ENCODE data around the gene CASTOR1.

The CASTOR1 gene

DNA sequence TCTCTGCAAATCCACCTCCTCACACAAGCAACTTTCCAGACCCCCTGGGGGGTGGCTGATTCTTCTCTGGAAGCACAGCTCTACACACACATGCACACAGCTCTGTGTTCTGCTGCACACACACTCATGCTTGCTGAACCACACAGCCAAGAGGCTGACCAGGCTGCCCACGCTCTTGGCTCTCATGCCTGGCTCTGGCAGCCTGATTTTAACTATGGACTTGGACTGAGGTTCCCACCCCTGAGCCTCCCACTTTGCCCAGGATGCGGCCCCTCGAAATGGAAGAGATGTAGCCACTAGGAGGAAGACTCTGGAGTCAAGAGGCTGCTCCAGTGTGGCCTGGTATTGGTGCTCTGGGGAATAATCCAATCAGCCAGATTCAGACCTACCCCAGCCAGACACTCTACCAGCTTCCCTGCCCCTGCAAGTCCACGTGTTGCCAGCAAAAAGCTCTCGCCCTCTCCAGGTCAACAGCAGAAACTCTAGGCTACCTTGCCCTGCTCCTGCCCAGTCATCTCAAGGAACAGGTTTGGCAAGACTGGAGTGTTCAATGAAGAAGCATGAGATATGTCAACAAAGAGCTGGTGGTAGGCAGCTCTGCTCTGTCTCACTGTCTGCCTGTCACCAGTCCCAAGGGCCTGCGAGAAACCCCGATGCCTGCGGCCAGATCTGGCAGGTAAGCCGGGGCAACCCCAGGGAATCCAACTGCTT is 8.8 kb upstream of the CASTOR1 start:
- DNase-seq (ENCODE audit: low read depth), result no peak

DNA sequence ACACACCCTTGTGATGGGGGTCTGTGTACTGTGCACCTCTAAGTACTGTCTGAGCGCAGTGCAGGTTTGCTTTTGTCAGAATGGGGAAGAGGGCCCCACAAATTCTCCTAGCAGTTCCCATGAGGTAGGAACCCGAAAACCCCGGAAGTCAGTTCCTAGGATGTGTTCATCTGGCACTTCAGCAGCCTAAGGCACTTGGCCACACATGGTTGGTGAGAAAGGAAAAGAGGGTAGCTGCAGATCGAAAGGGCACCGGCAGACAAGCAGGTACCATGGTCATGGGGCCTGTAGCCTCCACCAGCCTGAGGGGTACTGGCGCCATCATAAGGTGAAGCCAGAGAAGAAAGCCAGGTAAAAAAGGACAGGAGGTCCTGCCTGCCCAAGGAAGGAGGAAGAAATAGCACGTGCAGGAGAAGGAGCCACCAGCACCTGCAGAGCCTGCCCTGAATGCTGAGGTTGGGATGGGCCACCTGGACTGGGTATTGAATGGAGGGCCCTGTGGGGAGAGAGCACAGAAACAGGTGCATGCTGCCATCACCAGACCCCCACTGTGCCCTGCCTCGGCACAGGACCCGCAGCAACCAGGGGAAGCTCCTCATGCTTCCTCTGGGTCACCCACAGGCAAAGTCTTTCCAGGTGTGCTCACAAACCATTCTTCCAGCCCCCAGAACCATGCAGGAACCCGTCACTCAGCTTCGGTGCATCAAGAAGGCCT is 8.1 kb upstream of the CASTOR1 start:
- DNase-seq (ENCODE audit: low read depth), result no peak

DNA sequence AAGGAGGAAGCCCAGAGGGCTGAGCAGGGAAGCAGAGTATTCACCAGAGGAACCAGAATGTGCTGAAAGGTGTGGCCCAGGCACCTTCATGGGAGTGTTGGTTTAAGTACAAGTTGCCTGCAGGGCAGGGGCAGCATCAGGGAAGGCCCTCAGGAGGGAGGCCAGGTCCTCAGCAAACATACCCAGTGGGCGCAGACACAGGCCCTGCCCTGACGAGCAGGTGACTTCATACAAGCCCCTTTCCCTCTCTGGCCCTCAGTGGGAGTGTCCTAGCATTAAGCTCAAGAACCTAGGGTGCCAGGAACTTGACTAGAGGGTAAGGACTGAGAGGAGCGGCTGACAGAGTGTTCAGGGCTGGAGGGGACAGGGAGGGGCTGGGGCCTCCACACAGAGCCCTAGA is 7.5 kb upstream of the CASTOR1 start:
- no peak for DNase-seq (ENCODE audit: low read depth)

DNA sequence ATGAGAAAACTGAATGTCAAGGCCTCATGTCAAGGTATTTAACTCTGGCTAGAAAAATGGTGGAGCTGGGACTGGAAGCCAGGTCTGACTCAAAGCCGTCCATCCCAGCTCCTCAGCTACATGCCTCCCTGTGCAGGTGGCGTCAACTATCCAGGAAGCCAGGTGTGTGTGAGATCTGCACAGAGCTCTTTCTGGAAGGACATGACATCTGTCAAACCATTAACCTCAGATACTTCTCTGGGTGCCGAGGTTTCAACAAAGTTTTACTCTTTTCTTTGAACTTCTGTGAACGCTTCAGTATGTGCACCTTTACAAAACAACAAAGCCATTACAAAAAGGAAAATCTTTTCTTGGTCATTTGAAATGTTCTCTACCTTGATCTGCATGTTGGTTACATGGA is 7.0 kb upstream of the CASTOR1 start:
- DNase-seq (ENCODE audit: low read depth), result no peak

DNA sequence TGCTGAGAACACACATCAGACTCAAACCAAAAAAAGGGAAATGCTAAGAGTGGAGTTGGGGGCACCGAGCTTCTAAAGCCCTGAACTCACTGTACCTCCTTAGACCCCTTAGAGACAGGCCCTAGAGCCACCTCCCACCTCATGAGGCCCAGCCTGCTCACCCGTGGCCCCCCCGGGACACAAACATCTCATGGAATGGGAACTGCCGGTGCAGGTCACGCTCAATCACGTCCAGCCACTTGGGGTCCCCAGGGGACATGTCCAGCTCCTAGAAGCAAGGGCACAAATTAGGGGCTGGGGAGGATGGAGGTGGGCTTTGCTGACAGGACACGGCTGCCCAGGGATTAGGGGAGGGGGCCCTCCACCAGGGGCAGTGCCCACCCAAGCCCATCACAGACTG is 6.3 kb upstream of the CASTOR1 start:
- DNase-seq (ENCODE audit: low read depth), result no peak

DNA sequence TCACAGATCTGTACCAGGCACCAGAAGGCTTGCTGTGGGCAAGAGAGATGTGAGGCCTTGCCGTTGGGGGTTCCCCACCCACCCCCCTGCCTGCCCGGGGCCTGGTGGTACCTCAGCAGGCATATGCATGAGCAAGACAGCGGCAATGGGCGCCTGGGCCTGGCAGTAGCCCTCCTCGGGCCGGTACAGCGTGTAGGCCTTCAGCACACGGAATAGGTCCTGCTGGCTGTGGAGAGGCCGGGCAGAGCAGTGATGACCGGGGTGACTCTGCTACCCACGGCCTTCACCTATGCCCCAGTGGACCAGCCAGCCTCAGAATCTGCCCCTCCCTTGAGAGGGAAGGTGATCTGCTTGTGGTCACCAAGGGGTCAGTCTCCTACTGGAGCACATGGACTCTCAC is 5.5 kb upstream of the CASTOR1 start:
- DNase-seq (ENCODE audit: low read depth), result no peak

DNA sequence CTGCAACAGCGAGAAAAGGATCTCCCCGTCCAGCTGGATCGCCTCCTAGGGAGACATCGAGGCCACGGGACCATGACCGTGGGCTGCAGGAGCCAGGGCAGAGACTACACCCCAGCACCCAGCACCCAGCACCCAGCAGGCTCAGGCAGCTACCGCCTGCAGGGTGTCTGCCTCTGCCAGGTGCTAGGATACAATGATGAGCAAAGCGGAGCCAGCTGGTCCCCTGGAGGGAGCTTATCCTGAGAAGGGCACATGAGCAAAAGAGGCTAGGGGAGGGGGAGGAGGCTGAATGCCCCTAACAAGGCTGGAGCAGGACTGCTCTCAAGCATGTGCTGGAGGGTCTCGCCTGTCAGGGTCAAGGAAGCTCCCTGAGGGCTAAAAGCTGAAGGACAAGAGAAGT is 4.8 kb upstream of the CASTOR1 start:
- no peak for DNase-seq (ENCODE audit: low read depth)

DNA sequence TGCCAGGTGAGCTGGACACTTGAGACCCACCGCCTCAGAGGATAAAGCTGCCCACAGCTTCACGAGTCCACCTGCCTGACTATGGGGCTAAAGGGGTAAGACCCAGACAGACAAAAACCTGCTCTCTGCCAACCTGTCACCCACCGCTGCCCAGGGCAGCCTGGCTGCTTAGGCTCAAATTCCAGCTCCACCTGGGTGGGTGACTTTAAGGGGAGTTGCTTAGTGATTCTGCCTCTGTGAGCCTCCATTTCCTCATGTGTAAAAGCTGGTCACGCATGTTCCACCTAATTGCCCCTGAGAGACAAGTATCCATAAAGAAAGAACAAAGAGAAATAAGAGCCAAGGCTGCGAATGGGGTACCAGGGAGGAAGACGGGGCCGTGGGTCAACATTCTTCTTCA is 3.7 kb upstream of the CASTOR1 start:
- no peak for DNase-seq (ENCODE audit: low read depth)

DNA sequence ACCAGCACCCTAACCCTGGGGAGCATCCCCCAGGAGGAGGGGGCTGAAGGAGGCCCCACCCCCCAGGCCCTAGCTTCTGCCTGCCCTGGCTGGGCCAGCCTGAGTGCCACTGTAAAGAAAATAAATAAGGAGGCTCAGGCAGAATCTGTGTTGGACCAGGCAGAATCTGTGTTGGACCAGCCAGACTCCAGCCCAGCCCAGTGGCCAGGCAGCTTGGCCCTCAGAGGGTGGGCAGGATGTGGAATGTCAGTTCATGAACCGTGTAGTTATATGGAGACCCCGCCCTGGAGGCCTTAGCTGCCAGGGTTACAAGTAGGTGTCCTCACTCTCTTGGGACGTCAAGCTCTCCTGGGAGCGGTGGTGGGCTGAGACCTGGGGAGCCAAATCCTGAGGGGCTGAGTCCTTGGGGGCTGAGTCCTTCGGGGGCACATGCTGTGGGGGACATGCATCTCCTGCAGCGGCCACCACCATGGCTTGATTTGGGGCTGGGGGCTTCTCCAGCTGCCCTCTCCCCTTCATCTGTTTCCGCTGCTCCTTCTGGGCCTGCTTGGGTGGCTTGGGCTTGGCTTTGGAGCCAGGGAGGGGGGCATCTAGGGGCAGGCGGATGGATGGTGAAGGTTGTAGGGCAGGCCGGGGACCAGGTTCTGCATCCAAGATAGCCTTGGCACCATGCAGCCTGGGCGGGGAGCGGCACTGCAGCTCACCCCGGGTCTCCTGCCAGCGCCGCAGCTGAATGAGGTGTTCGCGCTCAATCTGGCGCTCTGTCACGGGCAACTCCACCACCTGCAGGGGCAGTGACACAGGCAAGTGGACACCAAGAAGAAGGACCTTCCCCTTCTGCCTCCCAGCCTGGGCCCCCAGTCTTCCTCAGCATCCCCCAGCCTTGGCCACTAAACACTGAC is 3.0 kb upstream of the CASTOR1 start:
- no peak for DNase-seq (ENCODE audit: low read depth)

DNA sequence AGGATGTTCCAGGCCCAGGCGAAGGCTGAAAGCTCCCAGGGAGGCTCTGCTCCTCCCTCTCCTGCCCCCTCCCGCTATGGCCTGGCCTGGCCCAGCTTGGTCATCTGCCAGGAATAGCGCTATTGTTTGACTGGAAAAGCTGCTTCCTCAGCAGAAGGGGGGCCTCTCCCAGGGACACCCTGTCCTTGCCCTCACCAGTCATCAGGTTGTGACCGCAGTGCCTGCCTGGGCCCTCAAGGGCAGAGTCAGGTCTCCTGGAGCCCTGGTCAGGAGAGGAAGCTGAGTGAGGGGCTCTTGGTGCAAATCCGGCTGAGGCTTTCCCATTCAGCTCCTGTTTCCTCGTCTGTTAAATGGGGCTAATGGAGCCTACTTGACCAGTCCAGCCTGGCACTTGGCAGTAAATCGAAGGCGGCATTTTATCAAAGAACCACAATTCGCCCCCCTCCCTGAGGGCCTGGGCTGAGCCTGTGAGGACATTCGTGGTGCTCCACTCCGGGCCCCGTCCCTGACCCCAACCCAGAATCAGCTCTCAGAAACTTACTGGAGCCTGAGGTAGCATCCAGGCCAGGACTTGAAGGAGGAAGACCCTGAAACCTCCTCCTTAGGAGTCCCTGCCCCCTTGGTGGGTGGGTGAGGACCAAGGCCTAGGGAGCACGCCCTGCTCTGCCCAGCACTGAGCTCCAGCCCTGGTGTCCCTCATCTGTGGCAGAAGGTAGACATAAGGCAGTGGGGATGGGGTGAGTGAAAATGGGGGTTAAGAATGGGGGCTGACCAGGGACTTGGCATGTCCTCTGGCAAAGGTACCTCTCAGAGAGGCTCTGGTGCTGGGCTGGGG is 2.0 kb upstream of the CASTOR1 start:
- no peak for DNase-seq (ENCODE audit: low read depth)

DNA sequence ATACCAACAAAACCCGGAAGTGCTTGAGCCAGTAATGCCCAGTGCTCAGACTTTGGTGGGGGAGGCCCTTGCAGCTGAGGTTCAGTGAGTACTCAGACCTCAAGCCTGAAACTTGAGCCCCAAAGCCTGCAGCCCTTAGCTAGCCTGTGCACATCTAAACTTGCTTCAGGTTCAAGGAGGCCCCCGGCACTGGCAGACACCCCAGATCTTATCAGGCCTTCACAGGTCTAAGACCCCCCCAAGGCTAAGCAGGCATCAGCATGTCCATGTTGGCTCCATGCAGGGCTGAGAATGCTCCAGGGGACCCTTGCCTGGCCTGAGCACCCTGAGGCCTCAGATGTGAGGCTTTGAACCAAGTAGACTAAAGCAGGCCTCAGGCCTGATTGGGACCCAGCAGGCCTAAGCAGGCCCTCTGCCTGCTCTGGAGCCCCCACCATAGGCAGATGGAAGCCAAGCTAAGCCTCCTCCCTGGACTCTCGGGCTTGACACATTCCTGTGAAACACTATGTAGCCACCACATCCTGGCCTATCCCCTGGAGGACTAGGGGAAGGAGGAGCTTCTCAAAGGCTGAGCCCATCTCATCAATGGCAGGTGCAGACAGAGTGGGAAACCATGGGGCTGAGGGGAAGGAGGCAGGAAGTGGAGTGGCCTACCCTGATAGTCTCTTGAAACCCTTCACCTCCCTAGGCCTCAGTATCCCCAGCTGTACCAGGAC is 1.2 kb upstream of the CASTOR1 start:
- no peak for DNase-seq (ENCODE audit: low read depth)

DNA sequence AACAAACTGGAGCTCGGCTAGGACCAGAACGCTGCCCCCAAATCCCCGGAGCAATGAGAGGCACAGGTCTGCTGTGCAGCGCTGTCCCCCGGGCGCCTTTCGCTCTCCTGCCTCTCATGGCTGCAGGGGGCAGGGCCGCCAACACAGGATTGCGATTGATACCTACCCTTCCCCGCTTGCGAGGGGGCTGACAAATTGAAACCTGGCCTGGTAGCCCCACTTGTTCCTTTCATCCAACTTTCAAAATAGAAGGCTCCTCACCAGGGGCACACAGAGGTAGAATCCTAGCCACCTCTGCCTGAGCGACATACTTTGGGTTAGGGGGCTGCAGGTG is 642 bp upstream of the CASTOR1 start:
- DNase-seq (ENCODE audit: low read depth), result no peak

DNA sequence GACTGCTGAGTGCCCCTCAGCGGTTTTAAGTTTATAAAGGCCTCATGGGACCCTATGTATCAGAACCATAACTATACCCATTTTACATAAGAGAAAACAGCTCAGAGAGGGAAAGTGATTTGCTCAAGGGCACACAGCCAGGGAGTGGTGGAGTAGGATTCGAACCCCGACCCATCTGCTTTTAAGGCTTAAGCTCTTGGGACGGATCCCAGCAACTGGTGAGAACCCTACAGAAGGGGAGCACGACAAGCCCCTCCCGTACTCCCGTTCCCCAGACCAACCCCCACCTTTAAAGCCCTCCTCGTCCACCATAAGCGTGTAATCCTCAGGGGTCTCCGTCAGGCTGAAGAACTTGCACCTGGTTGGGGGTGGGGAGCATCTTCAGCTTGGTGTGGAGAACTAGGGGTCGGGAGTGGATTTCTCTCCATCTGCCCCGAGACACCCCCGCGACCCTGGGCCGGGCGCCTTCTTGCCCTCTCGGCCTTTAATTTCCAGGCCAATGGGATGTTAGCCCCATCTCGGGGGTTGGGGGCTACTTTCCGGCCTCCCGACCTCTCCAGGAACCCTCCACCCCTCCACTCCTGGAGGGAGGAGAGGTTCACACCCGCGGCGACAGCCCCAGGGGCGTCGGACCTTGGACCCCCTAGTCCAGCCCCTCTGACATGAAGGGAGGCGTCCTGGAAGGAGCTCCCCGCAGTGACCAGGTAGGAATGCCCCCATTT is 725 bp downstream of the CASTOR1 start:
- no peak for DNase-seq (ENCODE audit: low read depth)

DNA sequence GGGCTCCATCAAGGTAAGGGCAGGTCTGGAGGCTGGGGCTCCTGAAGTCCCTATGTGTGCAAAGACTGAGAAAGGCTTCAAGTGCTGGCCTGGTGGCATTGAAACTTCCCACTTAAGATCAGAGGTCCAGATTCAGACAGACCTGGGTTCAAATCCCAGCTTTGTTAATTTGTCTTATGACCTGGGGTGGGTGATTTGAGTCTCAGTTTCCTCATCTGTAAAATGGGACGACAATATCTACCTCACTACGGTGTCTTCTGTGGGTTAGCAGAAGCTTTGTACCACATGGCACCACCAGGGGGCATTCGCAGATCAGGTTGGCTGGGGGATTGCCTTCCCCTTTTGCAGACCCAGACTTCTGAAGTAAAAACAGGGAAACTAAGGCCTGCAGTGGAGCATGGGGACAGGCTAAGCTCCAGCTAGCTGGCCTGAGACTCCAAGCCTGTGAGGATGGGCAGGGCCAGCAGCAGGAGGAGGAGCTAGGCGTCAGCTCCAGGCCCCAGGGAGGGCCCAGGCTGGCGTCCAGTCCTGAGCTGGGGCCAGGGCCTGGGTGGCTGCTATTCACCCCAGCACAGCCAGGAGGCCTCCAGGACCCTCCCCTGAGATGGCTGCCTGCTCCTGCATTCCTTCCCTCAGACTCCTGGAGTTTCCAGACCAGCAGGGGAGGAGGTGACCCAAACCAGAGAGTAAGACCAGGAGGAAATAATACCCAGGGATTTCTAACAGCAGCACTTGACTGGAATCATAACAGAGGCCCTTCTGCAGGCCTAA is 1.5 kb downstream of the CASTOR1 start:
- peak; percentile 73 for DNase-seq (ENCODE audit: low read depth)

DNA sequence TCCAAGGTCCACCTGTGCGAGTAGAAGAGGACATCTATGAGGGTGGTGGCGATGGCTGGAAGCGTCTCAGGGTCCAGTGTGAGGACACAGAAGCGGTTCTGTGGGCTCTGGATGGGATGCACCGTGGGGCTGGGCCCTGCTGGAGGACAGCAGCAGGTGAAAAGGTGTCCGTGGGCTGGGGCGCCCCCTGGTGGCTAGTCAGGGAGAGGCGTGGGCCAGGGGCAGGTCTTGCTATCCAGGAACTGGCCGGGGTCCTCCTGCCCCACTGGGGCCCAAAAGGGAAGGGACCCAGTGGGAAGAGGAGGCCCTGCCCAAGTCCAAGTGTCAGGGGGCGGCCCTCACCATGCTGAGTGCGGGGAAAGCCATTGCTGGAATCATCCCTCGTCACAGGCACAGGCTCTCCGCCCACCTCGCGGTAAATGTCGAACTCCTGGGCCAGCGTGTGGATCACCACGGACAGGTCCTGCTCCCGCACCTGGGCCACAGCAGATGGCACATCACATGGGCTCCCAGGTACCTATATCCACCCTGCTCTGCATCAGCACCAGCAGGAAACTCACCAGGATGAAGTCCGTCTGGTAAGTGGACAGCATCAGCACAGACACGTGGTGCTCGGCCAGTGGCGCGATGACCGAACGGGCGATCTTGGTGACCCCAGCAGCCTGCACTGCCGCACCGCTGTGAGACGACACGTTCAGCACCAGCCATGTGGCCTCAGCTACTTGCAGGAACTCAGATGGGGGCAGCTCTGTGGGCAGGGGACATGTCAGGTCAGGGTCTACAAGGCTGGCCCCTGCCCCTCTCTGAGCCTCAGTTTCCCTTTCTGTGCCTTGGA is 2.3 kb downstream of the CASTOR1 start:
- peak; percentile 76 for DNase-seq (ENCODE audit: low read depth)

DNA sequence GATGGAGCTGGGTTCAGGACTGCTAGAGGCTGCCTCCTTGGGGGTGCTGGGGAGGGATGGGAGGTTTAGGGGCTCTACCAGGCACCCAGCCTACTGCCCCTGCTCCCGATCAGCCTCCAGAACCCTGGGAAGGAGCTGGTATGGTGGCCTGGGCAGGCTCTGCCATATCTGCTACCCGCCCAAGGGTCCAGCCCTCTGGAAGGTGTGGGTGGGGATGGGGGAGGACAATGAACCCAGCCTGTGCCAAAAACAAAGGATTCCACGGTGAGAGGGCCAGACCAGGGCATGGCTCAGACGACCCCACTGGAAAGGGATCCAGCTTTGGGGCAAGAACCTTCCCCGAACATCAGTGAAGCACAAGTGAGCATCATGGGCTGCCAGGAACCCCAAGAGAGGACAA is 3.0 kb downstream of the CASTOR1 start:
- no peak for DNase-seq (ENCODE audit: low read depth)

DNA sequence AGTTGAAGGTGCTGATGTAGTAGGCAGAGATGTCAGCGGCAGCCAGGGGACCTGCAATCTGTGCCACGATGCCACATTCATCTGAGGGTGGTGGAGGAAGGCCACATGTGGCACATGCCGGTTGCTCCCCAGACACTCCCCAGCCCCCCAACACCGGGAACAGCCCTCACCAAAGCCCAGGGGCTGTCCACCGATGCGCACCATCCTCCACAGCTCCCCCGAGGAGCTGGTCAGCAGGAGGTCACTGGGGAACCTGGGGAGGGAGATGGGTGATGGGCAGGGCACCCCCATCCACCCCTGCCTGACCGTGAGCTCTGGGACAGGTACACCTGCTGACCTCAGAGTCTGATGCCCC is 3.5 kb downstream of the CASTOR1 start:
- DNase-seq (ENCODE audit: low read depth), result no peak

DNA sequence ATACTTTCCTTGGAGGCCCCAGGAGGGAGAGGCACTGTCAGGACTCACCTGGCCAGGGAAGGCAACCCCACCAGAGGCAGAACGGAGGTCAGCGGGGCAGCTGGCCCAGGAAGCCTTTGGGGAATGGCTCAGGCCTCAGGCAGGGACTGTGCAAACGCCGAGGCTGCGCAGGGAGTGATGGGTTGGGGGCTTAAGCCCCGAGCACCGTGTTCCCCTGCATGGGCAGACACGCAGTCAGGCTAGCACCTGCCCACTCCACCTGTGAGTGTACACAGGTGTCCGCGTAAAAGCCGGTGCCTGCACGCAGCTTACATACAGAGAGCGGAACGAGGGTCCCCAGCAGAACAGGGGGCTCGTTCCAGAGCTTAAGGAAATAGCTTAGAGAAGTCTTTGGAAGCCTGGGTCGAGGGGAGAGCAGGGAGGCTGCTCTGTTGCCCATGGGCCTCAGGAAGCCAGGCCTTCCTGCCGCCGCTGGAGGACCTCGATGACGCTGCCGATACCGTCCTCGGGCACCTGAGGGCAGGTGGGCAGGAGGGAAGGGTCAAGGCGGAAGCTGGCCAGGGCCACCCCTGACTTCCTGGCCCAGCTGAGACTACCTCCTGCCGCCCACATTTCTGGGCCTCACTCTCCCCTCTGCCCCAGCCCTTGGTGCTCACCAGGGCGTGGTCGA is 4.0 kb downstream of the CASTOR1 start:
- DNase-seq (ENCODE audit: low read depth), result no peak

DNA sequence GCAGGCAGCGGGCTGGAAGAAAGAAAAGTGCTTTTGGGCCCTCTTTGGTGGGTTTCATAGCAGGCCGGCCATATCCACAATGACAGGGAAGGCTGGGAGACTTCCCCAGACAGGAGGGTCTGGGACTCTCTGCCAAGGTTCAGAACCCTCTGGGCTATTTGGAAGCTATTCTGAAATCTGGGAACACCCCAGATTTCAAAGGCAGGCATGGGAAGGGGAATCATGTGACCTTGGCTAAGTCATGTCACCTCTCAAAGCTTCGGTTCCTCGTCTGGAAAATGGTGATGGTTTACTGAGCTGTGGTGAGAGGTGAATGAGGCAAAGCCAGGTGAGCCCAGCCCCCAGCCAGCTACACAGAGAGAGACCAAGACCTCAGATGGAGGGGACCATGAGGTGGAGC is 4.6 kb downstream of the CASTOR1 start:
- no peak for DNase-seq (ENCODE audit: low read depth)

Data from activated T-helper 1 cell treated with Interleukin-2 at 50 U/mL for 16 hours (primary cell).